Activated CD4-positive, alpha-beta T cell treated with anti-CD3 and anti-CD28 coated beads, Interleukin-2, amount 10 ng/mL, durations not matched to agents 24 days and 14 days (primary cell): ENCODE results near the gene NKX2-4. TPM values are rescaled to one million over a fixed set of nuclear protein-coding genes. Genes with fewer than 3 reads are reported as not detected.

Source experiments
- DNase-seq: peaks from one replicate; pipeline ENCODE4 v3.0.0; 2022
- H3K27ac Mint-ChIP-seq: one replicate; pipeline ENCODE4 v1.8.0; 2022; ENCODE audit warnings: mild to moderate bottlenecking, mixed read lengths
- H3K27me3 Mint-ChIP-seq: one replicate; pipeline ENCODE4 v1.8.0; 2022; ENCODE audit warnings: mixed read lengths
- H3K36me3 Mint-ChIP-seq: one replicate; pipeline ENCODE4 v1.8.0; 2022; ENCODE audit warnings: low read depth, mild to moderate bottlenecking, mixed read lengths
- H3K4me1 Mint-ChIP-seq: one replicate; pipeline ENCODE4 v1.8.0; 2021; ENCODE audit warnings: mixed read lengths
- H3K4me3 Mint-ChIP-seq: one replicate; pipeline ENCODE4 v1.8.0; 2022; ENCODE audit warnings: mild to moderate bottlenecking, moderate library complexity, mixed read lengths
- H3K9me3 Mint-ChIP-seq: one replicate; pipeline ENCODE4 v1.8.0; 2021; ENCODE audit warnings: mixed read lengths
- intact Hi-C: fragments of 100-400 bp; cut with micrococcal nuclease; formaldehyde crosslinking; loops from one replicate; pipeline ENCODE4 v1.15.1; 2023
- total RNA-seq: library from RNA; stranded (reverse); gene quantifications from 2 replicates; pipeline ENCODE4 v1.2.3, GENCODE V29; 2022

The NKX2-4 gene
- total RNA-seq, 1 donor from 2014 or later = not detected

DNA sequence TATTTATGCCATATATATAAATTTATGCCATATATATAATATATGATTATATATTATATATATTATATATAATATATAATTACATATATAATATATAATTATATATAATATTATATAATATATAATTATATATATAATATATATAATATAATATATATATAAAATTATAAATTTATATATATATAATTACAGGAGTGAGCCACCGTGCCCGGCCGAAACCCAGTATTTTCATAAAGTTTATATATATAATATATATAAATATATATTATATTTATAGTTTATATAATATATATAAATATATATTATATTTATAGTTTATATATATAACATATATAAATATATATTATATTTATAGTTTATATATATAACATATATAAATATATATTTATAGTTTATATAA lies 31.6 kb downstream of the NKX2-4 start:
- no peak overlapping the region for H3K27ac Mint-ChIP-seq
- no peak for DNase-seq
- no peak overlapping the region for H3K4me3 Mint-ChIP-seq
- H3K36me3 Mint-ChIP-seq = peaks cover 52% of the 10 kb centered on the region
- intact Hi-C loops = loop anchor here (10.0 kb wide), 1 partner anchor 61 kb away; the partner anchor contains the start of gene XRN2
- H3K4me1 Mint-ChIP-seq = peaks cover 10% of the 10 kb centered on the region
- no peaks in the 10 kb centered on the region for H3K9me3 Mint-ChIP-seq
- no peaks in the 10 kb centered on the region for H3K27me3 Mint-ChIP-seq

DNA sequence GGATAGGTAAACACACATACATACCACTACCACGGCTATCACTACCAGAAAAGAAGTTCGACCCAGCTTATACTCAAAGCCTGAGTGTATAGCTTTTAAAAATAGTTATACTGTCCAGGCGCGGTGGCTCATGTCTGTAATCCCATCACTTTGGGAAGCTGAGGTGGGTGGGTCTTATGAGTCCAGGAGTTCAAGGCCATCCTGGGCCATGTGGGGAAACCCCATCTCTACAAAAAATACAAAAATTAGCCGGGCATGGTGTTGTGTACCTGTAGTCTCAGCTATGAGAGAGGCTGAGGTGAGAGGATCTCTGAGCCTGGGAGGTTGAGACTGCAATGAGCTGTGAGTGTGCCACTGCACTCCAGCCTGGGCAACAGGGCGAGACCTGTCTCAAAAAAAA lies 32.9 kb downstream of the NKX2-4 start:
- no peak overlapping the region for H3K27ac Mint-ChIP-seq
- no peak overlapping the region for H3K4me3 Mint-ChIP-seq
- peaks cover 58% of the 10 kb centered on the region for H3K36me3 Mint-ChIP-seq
- no peaks in the 10 kb centered on the region for H3K9me3 Mint-ChIP-seq
- no peak for DNase-seq
- H3K27me3 Mint-ChIP-seq = no peaks in the 10 kb centered on the region
- H3K4me1 Mint-ChIP-seq = peaks cover 20% of the 10 kb centered on the region
- intact Hi-C loops = loop anchor here (5.0 to 10.0 kb wide), 2 partner anchors 37 to 60 kb away; partner anchors contain the start of gene XRN2

- Mint-ChIP-seq H3K9me3 (no peaks in the 10 kb centered on the region), H3K27ac (peak overlapping the region; percentile 68), H3K4me3 (no peak overlapping the region), H3K36me3 (peaks cover 57% of the 10 kb centered on the region), H3K27me3 (no peaks in the 10 kb centered on the region), H3K4me1 (peaks cover 20% of the 10 kb centered on the region)
- intact Hi-C loops = loop anchor here (5.0 to 10.0 kb wide), 2 partner anchors 34 to 56 kb away; partner anchors contain the start of gene XRN2
- no peak for DNase-seq
Measured at GRCh38 chr20:21361266-21361665, 36.1 kb downstream of the NKX2-4 start.

- Mint-ChIP-seq H3K36me3 (peaks cover 58% of the 10 kb centered on the region), H3K4me3 (peak overlapping the region; percentile 3), H3K9me3 (no peaks in the 10 kb centered on the region), H3K4me1 (peaks cover 20% of the 10 kb centered on the region), H3K27me3 (no peaks in the 10 kb centered on the region), H3K27ac (peak overlapping the region; percentile 18)
- no peak for DNase-seq
- intact Hi-C loops = loop anchor here (5.0 to 10.0 kb wide), 2 partner anchors 33 to 56 kb away; partner anchors contain the start of gene XRN2
Measured at GRCh38 chr20:21360705-21361104, 36.6 kb downstream of the NKX2-4 start.

DNA sequence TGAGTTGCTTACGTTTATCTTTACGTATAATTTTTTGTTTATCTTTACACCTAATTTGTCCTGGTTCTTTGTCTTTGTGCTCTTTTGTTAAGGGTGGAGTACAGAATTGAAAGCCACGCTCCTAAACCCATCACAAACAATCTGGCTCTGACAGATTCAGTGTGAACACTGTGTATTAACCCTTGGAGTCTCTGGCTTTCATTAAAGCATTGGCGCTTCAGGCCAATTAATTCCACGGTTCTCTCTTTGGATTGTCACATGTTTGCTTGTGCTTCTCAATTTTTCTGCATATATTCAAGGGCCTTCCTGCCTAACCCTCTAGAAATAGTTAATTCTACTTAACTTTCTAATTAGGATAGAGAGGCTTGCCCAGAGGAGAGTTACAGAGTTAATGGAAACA lies 38.6 kb downstream of the NKX2-4 start:
- peaks cover 58% of the 10 kb centered on the region for H3K36me3 Mint-ChIP-seq
- no peaks in the 10 kb centered on the region for H3K9me3 Mint-ChIP-seq
- peaks cover 20% of the 10 kb centered on the region for H3K4me1 Mint-ChIP-seq
- H3K27me3 Mint-ChIP-seq = no peaks in the 10 kb centered on the region
- DNase-seq = no peak
- no peak overlapping the region for H3K27ac Mint-ChIP-seq
- intact Hi-C loops = no loop called here
- H3K4me3 Mint-ChIP-seq = no peak overlapping the region

DNA sequence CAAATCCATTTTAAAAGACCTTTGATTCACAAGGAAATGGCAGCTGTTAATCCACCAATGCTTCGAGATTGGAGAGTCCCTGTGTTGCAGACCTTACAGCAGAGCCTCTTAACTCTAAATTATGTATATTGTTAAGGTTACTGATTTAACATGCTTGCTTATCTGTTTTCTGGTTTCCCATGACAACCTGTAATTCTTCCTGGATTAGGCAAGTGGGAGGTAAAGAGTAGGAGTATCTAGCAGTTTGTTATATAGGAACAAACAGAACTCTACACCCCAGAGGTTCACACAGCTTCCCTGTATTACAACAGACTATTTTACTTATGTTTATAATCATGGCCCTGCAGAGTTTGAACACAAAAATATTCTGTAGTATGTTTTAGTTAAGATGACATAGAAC lies 39.5 kb downstream of the NKX2-4 start:
- peaks cover 52% of the 10 kb centered on the region for H3K36me3 Mint-ChIP-seq

DNA sequence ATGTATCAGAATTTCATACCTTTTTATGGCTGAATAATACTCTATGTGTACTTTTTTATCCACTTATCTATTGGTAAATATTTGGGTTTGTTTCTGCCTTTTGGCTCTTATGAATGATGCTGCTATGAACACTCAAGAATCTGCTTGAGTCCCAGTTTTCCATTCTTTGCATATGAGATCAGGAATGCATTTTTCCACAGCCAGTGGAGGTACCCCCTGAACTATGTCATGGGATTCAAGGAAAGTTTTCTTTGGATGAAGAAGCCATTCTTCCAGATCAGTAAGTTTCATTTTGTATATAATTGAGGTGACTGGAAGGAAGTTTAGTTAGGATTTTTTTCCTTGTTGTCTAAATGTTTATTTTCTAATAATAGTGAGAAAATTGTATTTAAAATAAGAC lies 40.9 kb downstream of the NKX2-4 start:
- no peaks in the 10 kb centered on the region for H3K27me3 Mint-ChIP-seq
- no peak overlapping the region for H3K4me3 Mint-ChIP-seq
- H3K27ac Mint-ChIP-seq = no peak overlapping the region
- intact Hi-C loops = no loop called here
- peaks cover 41% of the 10 kb centered on the region for H3K36me3 Mint-ChIP-seq
- no peaks in the 10 kb centered on the region for H3K9me3 Mint-ChIP-seq
- H3K4me1 Mint-ChIP-seq = peaks cover 15% of the 10 kb centered on the region
- no peak for DNase-seq

More for the DNA sequence above, 39.5 kb downstream of the NKX2-4 start:
- no peaks in the 10 kb centered on the region for H3K9me3 Mint-ChIP-seq
- intact Hi-C loops = no loop called here
- no peak for DNase-seq
- H3K4me3 Mint-ChIP-seq = no peak overlapping the region
- H3K27me3 Mint-ChIP-seq = no peaks in the 10 kb centered on the region
- peaks cover 20% of the 10 kb centered on the region for H3K4me1 Mint-ChIP-seq
- H3K27ac Mint-ChIP-seq = no peak overlapping the region

DNA sequence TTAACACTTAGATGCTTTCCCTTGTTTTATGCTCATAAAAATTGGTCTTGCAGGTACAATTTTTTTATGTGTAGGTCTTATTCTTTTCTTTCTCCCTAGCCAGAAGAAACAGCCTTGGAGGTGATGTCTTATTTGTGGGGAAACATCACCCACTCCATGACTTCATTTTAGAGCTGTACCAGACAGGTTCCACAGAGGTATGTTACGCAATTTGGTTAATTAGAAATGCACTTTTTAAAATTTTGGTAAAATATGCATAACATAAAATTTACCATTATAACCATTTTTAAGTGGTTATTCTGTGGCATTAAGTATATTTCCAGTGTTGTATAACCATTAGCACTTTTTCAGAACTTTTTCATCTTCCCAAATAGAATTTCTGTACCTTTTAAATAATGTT lies 41.3 kb downstream of the NKX2-4 start:
- no peaks in the 10 kb centered on the region for H3K27me3 Mint-ChIP-seq
- no peak overlapping the region for H3K27ac Mint-ChIP-seq
- peaks cover 37% of the 10 kb centered on the region for H3K36me3 Mint-ChIP-seq
- no peak overlapping the region for H3K4me3 Mint-ChIP-seq
- H3K4me1 Mint-ChIP-seq = peaks cover 11% of the 10 kb centered on the region
- H3K9me3 Mint-ChIP-seq = no peaks in the 10 kb centered on the region
- intact Hi-C loops = no loop called here
- DNase-seq = no peak

- intact Hi-C loops = no loop called here
- peaks cover 31% of the 10 kb centered on the region for H3K36me3 Mint-ChIP-seq
- DNase-seq = no peak
- no peak overlapping the region for H3K27ac Mint-ChIP-seq
- no peaks in the 10 kb centered on the region for H3K4me1 Mint-ChIP-seq
- H3K27me3 Mint-ChIP-seq = no peaks in the 10 kb centered on the region
- H3K9me3 Mint-ChIP-seq = no peaks in the 10 kb centered on the region
- no peak overlapping the region for H3K4me3 Mint-ChIP-seq
Measured at GRCh38 chr20:21353236-21353635, 44.1 kb downstream of the NKX2-4 start.

DNA sequence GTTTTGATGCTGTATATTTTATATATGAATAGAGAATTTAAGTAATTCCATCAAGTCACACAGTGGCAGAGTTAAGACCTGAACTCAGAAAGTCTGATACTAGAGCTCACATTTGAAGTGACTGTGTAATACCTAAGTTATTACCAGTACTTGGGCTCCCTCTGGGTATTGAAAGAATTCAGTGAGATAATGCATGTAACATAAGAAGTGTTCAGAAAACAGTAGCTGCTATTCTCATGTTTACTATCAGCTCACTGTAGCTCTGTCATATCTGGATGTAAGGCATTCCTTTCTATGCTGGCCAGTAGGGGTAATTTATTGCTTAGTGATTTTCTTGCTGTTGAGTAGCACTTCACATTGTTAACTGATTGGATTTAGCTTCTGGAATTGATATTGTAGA lies 44.6 kb downstream of the NKX2-4 start:
- intact Hi-C loops = no loop called here
- H3K9me3 Mint-ChIP-seq = no peaks in the 10 kb centered on the region
- no peak overlapping the region for H3K27ac Mint-ChIP-seq
- no peak for DNase-seq
- peaks cover 1% of the 10 kb centered on the region for H3K4me1 Mint-ChIP-seq
- H3K27me3 Mint-ChIP-seq = no peaks in the 10 kb centered on the region
- H3K4me3 Mint-ChIP-seq = no peak overlapping the region
- H3K36me3 Mint-ChIP-seq = peaks cover 30% of the 10 kb centered on the region

Other genes starting within 250 kb of the NKX2-4 start
- 92.0 and 97.0 TPM in 2 replicates for gene XRN2, start 94.2 kb downstream of the NKX2-4 start, total RNA-seq
- gene NKX2-2, start 116.5 kb upstream of the NKX2-4 start, total RNA-seq = not detected in 2 replicates